HG03135 (cell line): ENCODE results near the gene VAV2.

ENCODE experiments used
- ATAC-seq: cut with Tn5 transposase; IDR thresholded peaks from one replicate; pipeline ENCODE4 v1.9.1; 2021; ENCODE audit warnings: mild to moderate bottlenecking, moderate library complexity; ENCODE audit not compliant: unreplicated experiment

The VAV2 gene

GRCh38 chr9:133991964-133992779, at the start of gene VAV2:
Gene VAV2, minus strand, starts transcription at chr9:133992324. Its CDS starts 46 bp downstream, at chr9:133992278.
- peak; percentile 43 for ATAC-seq

DNA sequence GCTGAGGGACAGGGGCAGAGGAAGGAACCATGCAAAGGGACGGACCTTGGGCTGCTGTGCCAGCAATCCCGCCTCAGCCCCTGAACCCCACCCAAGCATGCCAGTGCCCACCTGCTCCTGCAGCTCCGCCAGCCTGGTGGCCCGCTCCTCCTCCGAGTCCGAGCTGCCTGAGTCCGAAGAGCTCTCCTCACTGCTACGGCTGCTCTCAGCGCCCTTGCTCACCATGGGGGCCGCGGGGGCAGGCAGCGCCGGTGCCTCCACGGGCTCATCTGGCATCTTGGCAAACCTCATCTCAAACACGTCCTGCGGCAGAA, 49.5 kb upstream of the VAV2 start:
- ATAC-seq = no peak

DNA sequence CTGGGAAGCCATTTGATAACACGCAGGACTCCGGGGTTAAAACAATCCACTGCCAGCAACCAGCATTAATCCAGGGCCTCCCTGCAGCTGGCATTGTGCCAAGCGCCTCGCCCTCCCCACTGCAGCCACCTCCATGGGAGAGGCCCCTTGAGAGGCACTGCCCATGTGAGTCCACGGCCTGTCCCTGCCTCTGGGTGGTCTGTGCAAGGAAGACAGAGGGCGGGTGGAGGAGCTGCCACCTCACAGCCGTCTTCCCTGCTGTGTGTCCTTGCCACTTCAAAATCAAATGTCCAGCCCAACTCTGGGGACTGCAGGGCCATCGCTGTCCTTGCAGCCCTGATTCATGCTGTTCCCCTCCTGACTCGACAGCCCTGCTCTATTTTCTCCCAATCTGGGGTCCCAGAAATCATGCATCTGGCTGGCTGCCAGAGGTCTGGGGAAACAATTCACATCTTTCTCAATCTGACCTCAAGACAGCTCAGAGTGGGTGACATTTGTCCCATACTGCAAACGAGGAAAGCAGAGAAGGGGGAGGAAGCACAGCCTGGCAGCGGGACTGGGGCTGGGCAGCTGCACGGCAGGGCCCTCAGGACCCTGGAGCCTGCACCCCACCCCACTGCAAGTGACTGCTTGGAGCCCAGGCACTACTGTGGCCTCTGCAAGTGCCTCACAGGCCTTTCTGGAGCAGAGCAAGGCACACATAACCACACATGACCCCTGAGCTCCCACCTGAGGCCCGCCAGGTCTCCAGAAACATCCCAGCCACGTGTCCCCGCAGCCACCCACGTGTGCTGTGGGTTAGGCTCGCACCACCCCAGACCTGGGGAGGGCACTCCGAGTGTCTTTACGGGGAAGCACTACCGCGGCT, 48.9 kb upstream of the VAV2 start:
- ATAC-seq = no peak

DNA sequence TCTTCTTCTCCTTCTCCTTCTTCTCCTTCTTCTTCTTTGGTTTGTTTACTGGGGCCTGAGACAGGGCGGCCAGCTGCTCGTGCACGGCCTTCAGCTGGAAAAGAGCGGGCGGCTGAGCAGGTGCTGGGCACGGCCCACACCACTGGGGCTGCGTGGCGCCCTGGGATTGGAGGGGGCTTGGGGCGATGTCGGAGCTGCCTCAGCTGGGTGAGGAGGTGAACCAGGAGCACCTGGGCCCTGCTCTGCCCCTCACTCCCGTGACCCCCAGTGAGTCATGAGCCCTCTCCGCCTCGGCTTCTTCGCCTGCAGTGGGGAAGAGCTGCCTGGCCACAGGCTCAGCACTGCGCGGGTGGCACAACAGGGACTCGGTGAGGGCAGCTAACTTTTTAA, 48.0 kb upstream of the VAV2 start:
- no peak for ATAC-seq

- no peak for ATAC-seq
Measured at GRCh38 chr9:134039386-134040175, 47.5 kb upstream of the VAV2 start.

- ATAC-seq = no peak
Measured at GRCh38 chr9:134037641-134038040, 45.5 kb upstream of the VAV2 start.

- no peak for ATAC-seq
Measured at GRCh38 chr9:134036130-134036529, 44.0 kb upstream of the VAV2 start.

DNA sequence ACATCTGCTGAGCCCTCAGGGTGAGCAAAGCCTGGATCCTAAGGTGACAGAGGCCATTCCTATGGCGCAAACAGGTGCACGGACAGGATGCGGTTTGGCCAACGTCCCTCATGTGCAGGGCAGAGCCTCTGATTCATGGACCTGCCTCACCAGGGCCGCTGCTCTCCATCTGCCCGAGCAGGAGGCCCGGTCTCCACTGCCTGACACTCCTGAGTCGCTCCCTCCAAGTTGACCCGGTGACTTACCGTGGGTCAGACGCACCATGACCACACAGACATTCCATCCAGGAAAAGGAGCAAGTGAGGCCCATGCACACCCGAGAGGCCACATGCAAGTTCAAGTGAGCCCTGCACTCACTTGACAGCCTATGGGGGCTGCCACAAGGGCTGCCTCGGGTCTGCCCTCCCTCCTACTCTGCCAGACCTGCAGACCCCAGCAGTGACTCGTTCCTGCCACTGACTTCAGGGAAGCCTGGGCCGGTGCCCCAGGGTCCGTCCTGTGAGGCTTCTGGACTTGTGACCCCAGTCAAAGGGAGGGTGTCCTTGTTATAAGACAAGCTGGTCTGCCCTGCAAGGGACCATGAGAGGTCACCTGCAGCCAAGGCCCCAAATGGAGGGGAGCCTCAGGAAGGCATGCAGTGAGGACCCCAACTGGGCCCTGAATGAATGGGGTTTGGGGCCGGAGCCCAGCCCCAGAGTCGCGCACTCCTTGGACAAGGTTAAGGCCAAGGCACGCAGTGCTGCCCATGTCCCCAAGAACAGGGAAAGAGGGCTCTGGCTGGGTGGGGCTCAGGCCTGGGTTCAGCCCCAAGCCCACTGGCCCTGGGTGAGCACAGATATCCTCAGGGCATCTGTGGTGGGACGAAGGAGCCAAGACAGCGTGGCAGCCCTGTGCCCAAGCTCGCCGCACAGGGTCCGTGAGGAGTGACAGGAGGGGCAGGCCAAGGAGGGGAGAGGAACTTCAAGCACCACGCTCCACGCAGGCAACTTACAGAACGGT, 43.2 kb upstream of the VAV2 start:
- no peak for ATAC-seq

DNA sequence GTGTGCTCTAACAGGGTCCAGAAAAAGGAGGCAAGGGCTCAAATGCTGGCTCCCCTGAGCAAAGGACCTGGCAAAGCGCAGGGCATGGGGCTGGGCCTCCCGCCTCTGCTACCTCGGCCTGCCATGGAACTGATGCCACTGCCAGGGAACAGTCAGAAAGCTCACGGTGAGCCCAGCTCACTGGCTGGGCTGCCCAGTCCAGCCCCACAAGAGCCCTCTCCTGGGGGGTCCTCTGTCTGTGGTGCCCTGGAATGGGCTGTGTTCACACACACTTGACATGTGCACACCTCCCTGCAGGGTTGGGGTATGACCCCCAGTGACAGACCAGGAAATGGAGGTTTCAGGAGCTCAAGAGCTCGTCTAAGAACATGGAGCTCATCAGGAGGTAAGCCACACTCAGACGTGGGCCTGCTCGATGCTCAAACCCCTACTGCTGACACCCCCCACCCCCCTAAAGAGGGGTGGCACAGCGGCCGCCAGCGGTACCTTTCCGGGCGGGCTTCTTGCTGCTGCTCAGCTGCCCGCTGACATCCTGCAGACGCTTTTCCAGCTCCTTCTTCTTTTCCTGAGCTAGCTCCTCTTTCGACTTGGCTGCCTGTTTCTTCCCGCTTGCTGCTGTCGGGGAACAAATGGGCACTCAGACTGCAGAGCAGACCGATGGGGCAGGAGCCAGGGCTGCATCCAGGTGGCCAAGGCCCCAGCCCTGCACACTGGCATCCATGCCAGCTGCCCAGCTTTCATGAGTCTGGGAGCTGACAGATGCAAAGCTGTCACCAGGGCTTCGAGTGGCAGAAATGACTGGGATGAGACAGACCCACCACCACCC, 42.3 kb upstream of the VAV2 start:
- ATAC-seq = no peak

- no peak for ATAC-seq
Measured at GRCh38 chr9:134033516-134034214, 41.5 kb upstream of the VAV2 start.

DNA sequence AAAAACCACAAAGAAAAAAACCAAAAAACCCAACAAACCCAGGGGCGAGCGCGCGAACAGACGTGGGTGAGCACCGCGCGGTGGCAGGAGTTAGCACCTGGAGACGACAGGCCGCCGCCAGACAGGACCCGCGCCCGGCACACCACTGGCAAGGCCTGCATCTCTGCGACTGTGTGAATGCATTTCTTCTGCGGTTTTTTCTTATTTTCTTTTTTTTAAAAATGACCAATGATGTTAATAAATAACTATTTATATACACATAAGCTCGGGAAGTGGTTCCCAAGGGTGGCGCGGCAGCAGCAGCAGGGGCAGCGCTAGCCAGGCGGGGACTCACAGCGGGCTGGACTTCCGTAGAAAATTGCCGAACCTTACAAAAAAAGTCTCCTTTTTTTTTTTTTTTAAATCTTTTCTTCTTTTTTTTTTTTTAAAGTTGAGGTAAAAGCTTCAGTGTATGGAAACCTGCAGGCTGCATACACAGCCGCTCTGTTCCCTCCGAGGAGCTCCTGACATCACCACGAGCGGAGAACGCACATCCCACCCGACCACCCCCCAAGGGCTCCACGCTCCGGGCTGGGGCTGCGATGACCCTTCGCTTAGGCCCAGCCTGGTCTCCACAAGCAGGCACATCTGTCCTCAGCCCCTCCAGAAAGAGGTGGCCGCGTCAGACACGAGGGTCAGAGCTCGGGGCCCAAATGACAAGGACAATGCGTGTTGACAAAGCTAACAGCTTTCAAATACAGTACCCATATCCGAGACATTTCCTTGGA, 40.5 kb upstream of the VAV2 start:
- no peak for ATAC-seq

GRCh38 chr9:134031783-134032182, 39.7 kb upstream of the VAV2 start:
- no peak for ATAC-seq

GRCh38 chr9:134030821-134031470, 38.8 kb upstream of the VAV2 start:
- no peak for ATAC-seq

- ATAC-seq = no peak
Measured at GRCh38 chr9:134029248-134030226, 37.4 kb upstream of the VAV2 start.

- ATAC-seq = no peak
Measured at GRCh38 chr9:134028575-134029247, 36.6 kb upstream of the VAV2 start.

- no peak for ATAC-seq
Measured at GRCh38 chr9:134028076-134028475, 36.0 kb upstream of the VAV2 start.
